Loucy (cell line): ENCODE data around the gene USP5.

Experiments
- CTCF ChIP-seq: fragments of 200-600 bp; sonication (generic); conservative IDR thresholded peaks from 2 replicates; pipeline ENCODE4 v1.5.1; 2014; ENCODE audit warnings: mild to moderate bottlenecking, antibody characterized with exemption, low read length
- EZH2phosphoT487 ChIP-seq: fragments of 200-600 bp; IDR thresholded peaks from 2 replicates; pipeline ENCODE4 v1.6.1; 2018; ENCODE audit warnings: antibody characterized with exemption, mild to moderate bottlenecking, moderate library complexity, borderline replicate concordance

GRCh38 chr12:6884539-6884938 is 32.6 kb downstream of the USP5 start:
- TF ChIP-seq CTCF, result no peak
- TF ChIP-seq EZH2phosphoT487, result no peak
